Stomach (tissue), 4 donors: ENCODE measurements around the gene CLCN2.

Experiments used
- POLR2A ChIP-seq, 4 donors: fragments of 450-650 bp; IDR thresholded peaks; one replicate each; pipeline ENCODE4 v1.6.1; 2016; ENCODE audit warnings: antibody characterized with exemption in 4 of 4, control low read depth in 2 of 4, mild to moderate bottlenecking in 1 of 4, moderate library complexity in 1 of 4
- POLR2AphosphoS5 ChIP-seq, 3 donors: sonication (generic); formaldehyde crosslinking; IDR thresholded peaks; one replicate each; pipeline ENCODE4 v1.6.1; 2016; ENCODE audit warnings: antibody characterized with exemption in 3 of 3
- TF ChIP-seq, protein P1 (sequence below), 7 experiments: fragments of 450-650 bp in 4 of 7; fragments of 200-600 bp in 3 of 7; sonication (generic) in 3 of 7; IDR thresholded peaks; one replicate each; pipeline ENCODE4 v1.5.1; 2016 to 2019; ENCODE audit warnings: antibody characterized with exemption in 7 of 7, control low read depth in 2 of 7, mild to moderate bottlenecking in 1 of 7

- no peak for TF ChIP-seq POLR2A (IDR thresholded peaks at IDR 0.05)
- TF ChIP-seq POLR2AphosphoS5 (IDR thresholded peaks at IDR 0.05): peak; percentile 80 to 93 (median 92)
- TF ChIP-seq, protein P1, sequence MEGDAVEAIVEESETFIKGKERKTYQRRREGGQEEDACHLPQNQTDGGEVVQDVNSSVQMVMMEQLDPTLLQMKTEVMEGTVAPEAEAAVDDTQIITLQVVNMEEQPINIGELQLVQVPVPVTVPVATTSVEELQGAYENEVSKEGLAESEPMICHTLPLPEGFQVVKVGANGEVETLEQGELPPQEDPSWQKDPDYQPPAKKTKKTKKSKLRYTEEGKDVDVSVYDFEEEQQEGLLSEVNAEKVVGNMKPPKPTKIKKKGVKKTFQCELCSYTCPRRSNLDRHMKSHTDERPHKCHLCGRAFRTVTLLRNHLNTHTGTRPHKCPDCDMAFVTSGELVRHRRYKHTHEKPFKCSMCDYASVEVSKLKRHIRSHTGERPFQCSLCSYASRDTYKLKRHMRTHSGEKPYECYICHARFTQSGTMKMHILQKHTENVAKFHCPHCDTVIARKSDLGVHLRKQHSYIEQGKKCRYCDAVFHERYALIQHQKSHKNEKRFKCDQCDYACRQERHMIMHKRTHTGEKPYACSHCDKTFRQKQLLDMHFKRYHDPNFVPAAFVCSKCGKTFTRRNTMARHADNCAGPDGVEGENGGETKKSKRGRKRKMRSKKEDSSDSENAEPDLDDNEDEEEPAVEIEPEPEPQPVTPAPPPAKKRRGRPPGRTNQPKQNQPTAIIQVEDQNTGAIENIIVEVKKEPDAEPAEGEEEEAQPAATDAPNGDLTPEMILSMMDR (IDR thresholded peaks at IDR 0.05): no peak
These were observed 47.1 kb downstream of the CLCN2 start, which contains the start of gene EIF4G1 for GRCh38 chr3:184314363-184314699.
